ENCODE data around the gene ASB1.

Gene ASB1

DNA sequence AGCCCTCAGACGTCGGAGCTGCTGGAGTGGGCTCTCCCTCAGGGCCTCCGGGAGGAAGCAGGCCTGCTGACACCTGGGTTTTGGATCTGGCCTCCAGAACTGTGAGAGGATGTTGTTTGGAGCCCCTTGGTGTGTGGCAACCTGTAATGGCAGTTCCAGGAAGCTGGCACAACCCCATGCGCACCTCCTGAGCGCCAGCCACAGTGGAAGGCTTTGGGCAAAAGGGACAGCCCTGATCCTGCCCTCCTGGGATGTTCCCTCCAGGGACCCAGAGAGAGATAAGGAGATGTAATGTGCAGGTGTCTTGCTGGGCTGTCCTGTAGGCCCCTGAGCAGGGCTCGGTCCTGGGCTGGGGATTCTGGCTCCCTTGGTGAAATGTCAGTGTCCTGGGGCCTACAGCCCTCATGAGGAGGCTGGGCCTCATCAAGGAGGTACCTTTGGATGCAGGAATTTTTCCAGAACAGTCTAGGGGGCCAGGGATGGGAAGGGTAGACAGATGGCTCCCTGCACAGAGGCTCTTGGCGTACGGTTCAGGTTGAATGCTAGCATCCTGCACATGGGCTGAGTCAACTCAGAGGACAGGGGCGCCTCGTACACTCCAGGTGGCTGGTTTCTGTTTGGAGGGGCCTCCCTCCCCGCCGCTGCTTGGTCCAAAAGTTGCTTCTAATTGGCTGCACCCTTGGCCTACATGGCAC, 61.1 kb downstream of the ASB1 start:
- Histone ChIP-seq H3K4me2 (ENCODE audit: low read length) (no peak overlapping the region), H3K27ac (ENCODE audit: low read depth, low read length, poor library complexity, severe bottlenecking) (no peak overlapping the region), H3K36me3 (ENCODE audit: insufficient read depth, low read length) (no peaks in the 10 kb centered on the region), H3K9me3 (ENCODE audit: low read length) (no peaks in the 10 kb centered on the region), H3K4me3 (ENCODE audit: low read depth, low read length, poor library complexity, severe bottlenecking) (no peak overlapping the region), H3F3A (ENCODE audit: insufficient read depth, low read length) (no peaks in the 10 kb centered on the region), H3K27me3 (ENCODE audit: insufficient read depth, low read length) (no peaks in the 10 kb centered on the region), H4K20me1 (ENCODE audit: insufficient read depth, low read length) (no peaks in the 10 kb centered on the region), H2AFZ (ENCODE audit: low read length) (no peak overlapping the region), H3K4me1 (ENCODE audit: insufficient read depth, low read length, severe bottlenecking) (peaks cover 15% of the 10 kb centered on the region), H3K9me2 (ENCODE audit: low read depth, low read length) (no peaks in the 10 kb centered on the region), H3K9ac (ENCODE audit: low read length) (no peak overlapping the region), H3K79me2 (ENCODE audit: insufficient read depth, low read length) (no peaks in the 10 kb centered on the region)
- TF ChIP-seq EZH2 (IDR thresholded peaks at IDR 0.05; ENCODE audit: borderline replicate concordance, low read length), result no peak
- TF ChIP-seq, protein P1, sequence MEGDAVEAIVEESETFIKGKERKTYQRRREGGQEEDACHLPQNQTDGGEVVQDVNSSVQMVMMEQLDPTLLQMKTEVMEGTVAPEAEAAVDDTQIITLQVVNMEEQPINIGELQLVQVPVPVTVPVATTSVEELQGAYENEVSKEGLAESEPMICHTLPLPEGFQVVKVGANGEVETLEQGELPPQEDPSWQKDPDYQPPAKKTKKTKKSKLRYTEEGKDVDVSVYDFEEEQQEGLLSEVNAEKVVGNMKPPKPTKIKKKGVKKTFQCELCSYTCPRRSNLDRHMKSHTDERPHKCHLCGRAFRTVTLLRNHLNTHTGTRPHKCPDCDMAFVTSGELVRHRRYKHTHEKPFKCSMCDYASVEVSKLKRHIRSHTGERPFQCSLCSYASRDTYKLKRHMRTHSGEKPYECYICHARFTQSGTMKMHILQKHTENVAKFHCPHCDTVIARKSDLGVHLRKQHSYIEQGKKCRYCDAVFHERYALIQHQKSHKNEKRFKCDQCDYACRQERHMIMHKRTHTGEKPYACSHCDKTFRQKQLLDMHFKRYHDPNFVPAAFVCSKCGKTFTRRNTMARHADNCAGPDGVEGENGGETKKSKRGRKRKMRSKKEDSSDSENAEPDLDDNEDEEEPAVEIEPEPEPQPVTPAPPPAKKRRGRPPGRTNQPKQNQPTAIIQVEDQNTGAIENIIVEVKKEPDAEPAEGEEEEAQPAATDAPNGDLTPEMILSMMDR (IDR thresholded peaks at IDR 0.05; ENCODE audit: low read length), result no peak

DNA sequence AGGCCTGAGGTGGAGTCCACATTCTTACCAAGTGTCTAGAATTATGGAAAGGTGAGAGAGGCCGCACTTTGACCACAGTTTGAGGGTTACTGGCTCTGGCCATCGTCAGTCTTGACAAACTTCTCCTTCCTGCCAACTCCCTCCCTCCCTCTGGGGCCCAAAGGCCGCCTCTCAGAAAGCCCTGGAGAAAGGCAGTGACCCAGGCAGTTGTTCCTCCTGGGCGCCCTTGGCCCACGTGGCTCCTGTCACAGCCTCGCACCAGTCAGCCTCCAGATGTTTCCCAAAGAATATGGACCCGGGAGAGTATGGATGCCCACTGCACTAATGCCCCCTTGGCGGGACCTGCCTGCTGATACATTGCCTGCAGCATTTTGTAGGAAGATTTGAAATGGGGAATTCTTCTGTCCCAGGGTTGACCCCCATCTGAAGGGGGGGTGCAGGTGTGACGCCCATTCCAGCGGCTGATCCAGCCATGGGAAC, 61.7 kb downstream of the ASB1 start:
- Histone ChIP-seq H3K36me3 (ENCODE audit: insufficient read depth, low read length) (no peaks in the 10 kb centered on the region), H3K9me2 (ENCODE audit: low read depth, low read length) (no peaks in the 10 kb centered on the region), H3K27me3 (ENCODE audit: insufficient read depth, low read length) (no peaks in the 10 kb centered on the region), H3K4me1 (ENCODE audit: insufficient read depth, low read length, severe bottlenecking) (peaks cover 21% of the 10 kb centered on the region), H3K4me3 (ENCODE audit: low read depth, low read length, poor library complexity, severe bottlenecking) (no peak overlapping the region), H4K20me1 (ENCODE audit: insufficient read depth, low read length) (no peaks in the 10 kb centered on the region), H3K79me2 (ENCODE audit: insufficient read depth, low read length) (no peaks in the 10 kb centered on the region), H3F3A (ENCODE audit: insufficient read depth, low read length) (no peaks in the 10 kb centered on the region), H3K9ac (ENCODE audit: low read length) (no peak overlapping the region), H2AFZ (ENCODE audit: low read length) (no peak overlapping the region), H3K4me2 (ENCODE audit: low read length) (no peak overlapping the region), H3K27ac (ENCODE audit: low read depth, low read length, poor library complexity, severe bottlenecking) (no peak overlapping the region), H3K9me3 (ENCODE audit: low read length) (no peaks in the 10 kb centered on the region)
- no peak for TF ChIP-seq EZH2 (IDR thresholded peaks at IDR 0.05; ENCODE audit: borderline replicate concordance, low read length)
- TF ChIP-seq, protein P1 (IDR thresholded peaks at IDR 0.05; ENCODE audit: low read length), result no peak

DNA sequence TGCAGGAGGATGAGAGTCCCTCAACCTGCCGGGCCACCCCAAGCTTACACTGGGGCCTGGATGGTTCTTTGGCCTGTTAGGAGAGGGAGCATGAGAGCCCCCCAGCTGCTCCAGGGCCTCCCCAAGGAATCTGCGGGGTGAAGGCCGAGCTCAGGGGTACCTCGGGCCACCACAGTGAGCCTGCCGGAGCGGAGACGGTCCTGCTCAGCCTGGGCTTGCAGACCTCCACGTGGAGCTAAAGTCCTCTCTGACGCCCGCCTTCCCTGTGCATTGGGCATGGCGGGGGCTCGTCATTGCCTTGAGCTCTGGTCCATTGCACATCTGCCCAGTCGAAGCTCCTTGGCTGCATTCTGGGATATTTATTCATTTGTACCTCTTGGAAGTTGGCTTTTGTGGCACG, 62.7 kb downstream of the ASB1 start:
- Histone ChIP-seq H3K27ac (ENCODE audit: low read depth, low read length, poor library complexity, severe bottlenecking) (no peak overlapping the region), H3K9me2 (ENCODE audit: low read depth, low read length) (no peaks in the 10 kb centered on the region), H3K4me3 (ENCODE audit: low read depth, low read length, poor library complexity, severe bottlenecking) (no peak overlapping the region), H3F3A (ENCODE audit: insufficient read depth, low read length) (no peaks in the 10 kb centered on the region), H3K36me3 (ENCODE audit: insufficient read depth, low read length) (no peaks in the 10 kb centered on the region), H3K4me1 (ENCODE audit: insufficient read depth, low read length, severe bottlenecking) (peaks cover 32% of the 10 kb centered on the region), H3K27me3 (ENCODE audit: insufficient read depth, low read length) (no peaks in the 10 kb centered on the region), H2AFZ (ENCODE audit: low read length) (no peak overlapping the region), H4K20me1 (ENCODE audit: insufficient read depth, low read length) (no peaks in the 10 kb centered on the region), H3K4me2 (ENCODE audit: low read length) (no peak overlapping the region), H3K9me3 (ENCODE audit: low read length) (no peaks in the 10 kb centered on the region), H3K9ac (ENCODE audit: low read length) (no peak overlapping the region), H3K79me2 (ENCODE audit: insufficient read depth, low read length) (no peaks in the 10 kb centered on the region)
- TF ChIP-seq, protein P1 (IDR thresholded peaks at IDR 0.05; ENCODE audit: low read length), result no peak
- no peak for TF ChIP-seq EZH2 (IDR thresholded peaks at IDR 0.05; ENCODE audit: borderline replicate concordance, low read length)

Data from OCI-LY1 (cell line).